Endothelial cell of umbilical vein (primary cell): ENCODE results near the gene OPRL1.

Source experiments
- CTCF ChIP-seq, 2 donors: IDR thresholded peaks; 1 replicate in 1 of 2; 2 replicates in 1 of 2; pipeline ENCODE4 v1.5.1; 2011; ENCODE audit warnings: low read length in 2 of 2, mild to moderate bottlenecking in 2 of 2, moderate library complexity in 2 of 2, control low read depth in 1 of 2, inconsistent platforms in 1 of 2, low read depth in 1 of 2; ENCODE audit not compliant: insufficient read depth in 1 of 2; ENCODE audit errors: extremely low read depth in 1 of 2
- MAX ChIP-seq: IDR thresholded peaks from 2 replicates; pipeline ENCODE4 v1.6.1; 2011; ENCODE audit not compliant: insufficient read depth, insufficient read length

- no peak for TF ChIP-seq CTCF (IDR thresholded peaks at IDR 0.05; ENCODE audit: extremely low read depth in 1 of 2, insufficient read depth in 1 of 2, low read depth in 1 of 2, low read length in 2 of 2)
- TF ChIP-seq MAX, result no peak
Observed at GRCh38 chr20:64146936-64147477, 67.1 kb downstream of the OPRL1 start.
